GM23248 (cell line): ENCODE measurements around the gene RGS17.

Source experiments
- EZH2 ChIP-seq: fragments of 200-600 bp; sonication (generic); IDR thresholded peaks from 2 replicates; pipeline ENCODE4 v1.6.1; 2018; ENCODE audit warnings: antibody characterized with exemption, mild to moderate bottlenecking; ENCODE audit not compliant: insufficient read depth, poor library complexity, severe bottlenecking
- EZH2phosphoT487 ChIP-seq: fragments of 200-600 bp; sonication (generic); IDR thresholded peaks from 2 replicates; pipeline ENCODE4 v1.6.1; 2018; ENCODE audit warnings: antibody characterized with exemption, moderate library complexity, mild to moderate bottlenecking, low read depth; ENCODE audit not compliant: insufficient read depth

- TF ChIP-seq EZH2 (no peak), EZH2phosphoT487 (no peak)
Observed at GRCh38 chr6:153032255-153032882, 98.7 kb downstream of the RGS17 start.
